DLD1 (cell line): Measurements from ENCODE around the gene HIF3A.
"Not testable (repeated sequence)": the region's sequence is repeated elsewhere in the genome, so short reads cannot be mapped to it uniquely, and the experiment has no call there.

Experiments used
- in situ Hi-C: cut with HindIII; loops from 2 replicates; pipeline ENCODE4 v1.10.0; 2017; ENCODE audit warnings: low sequenced_read_pairs

Gene HIF3A

DNA sequence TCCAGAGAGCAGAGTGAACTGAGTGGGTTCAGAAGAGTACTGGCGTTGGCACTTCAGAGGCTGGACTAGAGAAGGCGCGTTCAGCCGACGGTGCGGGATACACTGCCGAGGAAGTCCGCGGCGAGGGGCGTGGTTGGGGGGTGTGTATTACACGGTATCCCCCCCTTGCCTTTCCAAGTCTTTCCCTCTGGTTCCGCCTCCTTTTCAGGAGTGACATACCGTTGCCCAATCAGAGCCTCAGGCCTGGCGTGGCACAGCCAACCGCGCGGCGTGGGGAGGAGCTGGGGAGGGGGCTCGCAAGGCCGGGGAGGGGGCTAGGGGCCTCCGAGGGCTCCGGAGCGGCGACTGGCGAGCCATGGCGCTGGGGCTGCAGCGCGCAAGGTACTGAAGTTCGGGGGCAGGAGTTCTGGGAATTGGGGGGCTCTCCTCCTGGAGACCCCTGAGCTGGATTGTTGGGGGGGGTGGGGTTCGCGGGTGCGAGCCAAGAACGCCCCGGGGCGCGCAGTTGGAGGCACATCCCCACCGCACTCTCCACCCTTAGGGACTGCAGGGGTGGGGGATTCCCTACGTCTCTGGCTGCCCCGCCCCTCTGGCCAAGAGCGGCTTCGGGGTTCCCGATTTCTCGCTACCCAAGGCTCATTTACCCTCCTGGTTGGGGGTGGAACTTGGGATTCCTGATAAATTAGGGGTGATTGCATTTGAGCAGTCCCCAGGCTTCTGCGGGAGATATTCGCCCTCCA is at the start of gene HIF3A:
TSS of gene HIF3A (plus strand) at position 321 of the 740 bp plus-strand sequence. CDS start at position 356, 35 bp downstream.
- in situ Hi-C loops: loop anchor here (10.0 kb wide), 1 partner anchor 208 kb away; no protein-coding TSS in a partner anchor

- in situ Hi-C loops: no loop called here
Observed at GRCh38 chr19:46250076-46250735, 46.6 kb upstream of the HIF3A start.

DNA sequence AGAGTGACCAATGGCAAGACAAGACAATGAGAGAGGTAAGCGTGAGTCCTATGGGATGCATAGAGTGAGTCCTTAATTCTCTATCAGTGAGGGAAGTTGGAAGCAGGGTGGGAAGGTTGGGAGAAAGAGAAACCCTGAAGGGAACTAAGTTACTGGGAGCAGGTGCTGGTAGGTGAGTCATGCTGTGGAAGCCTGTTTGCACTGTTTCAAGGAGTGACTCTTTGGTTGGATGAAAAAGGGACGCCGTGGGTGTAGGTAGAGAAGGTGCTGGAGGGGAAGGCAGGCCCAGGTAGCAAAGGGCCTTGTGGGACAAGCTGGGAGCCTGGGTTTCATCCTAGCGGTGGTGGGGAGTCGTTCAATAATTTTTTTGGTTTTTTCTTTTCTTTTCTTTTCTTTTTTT is 45.4 kb upstream of the HIF3A start:
- in situ Hi-C loops: no loop called here

DNA sequence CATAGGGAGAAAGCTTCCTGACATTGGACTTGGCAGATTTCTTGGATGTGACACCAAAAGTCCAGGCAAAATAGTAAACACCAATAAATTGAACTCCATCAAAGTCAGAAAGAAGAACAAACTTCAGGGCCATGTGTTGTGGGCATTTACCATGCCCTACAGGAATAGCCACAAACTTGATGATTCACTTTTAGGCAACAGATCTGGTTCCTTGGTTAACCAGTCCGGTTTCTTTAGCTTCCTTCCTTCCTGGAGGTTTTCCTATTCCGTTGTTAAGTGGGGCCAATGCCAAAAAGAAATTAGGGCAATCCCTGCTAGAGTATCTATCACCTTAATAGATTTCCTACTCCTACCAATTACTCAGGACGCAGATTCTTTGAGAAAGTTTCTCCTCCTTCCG is 42.1 kb upstream of the HIF3A start:
- in situ Hi-C loops: no loop called here

- in situ Hi-C loops: no loop called here
Observed at GRCh38 chr19:46256855-46257254, 40.0 kb upstream of the HIF3A start.

- in situ Hi-C loops: not testable (repeated sequence)
Observed at GRCh38 chr19:46261501-46261900, 35.3 kb upstream of the HIF3A start.

GRCh38 chr19:46262684-46263296 is 34.1 kb upstream of the HIF3A start:
- in situ Hi-C loops: not testable (repeated sequence)

DNA sequence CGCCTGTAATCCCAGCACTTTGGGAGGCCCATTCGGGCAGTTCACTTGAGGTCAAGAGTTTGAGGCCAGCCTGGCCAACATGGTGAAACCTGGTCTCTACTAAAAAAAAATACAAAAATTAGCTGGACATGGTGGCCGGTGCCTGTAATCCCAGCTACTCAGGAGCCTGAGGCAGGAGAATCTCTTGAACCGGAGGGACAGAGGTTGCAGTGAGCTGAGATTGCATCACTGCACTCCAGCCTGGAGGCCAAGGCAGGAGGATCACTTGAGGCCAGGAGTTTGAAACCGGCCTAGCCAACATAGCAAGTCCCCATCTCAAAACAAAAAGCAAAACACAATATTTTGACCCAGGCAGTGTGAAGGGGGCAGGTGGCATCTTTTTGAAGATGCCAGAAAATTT is 32.0 kb upstream of the HIF3A start:
- in situ Hi-C loops: not testable (repeated sequence)

- in situ Hi-C loops: no loop called here
Observed at GRCh38 chr19:46265217-46265828, 31.5 kb upstream of the HIF3A start.

DNA sequence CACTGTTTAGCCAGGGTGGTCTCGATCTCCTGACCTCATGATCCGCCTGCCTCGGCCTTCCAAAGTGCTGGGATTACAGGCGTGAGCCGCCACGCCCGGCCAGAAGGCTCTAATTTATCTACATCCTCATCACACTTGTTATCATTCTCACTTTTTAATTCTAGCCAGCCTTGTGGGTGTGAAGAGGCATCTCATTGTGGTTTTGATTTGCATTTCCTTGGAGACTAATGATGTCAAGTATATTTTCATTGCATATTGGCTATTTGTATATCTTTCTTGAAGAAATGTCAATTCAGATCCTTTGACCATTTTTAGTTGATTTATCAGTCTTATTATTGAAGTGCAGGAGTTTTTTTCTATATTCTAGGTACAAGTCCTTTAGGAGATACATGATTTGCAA is 27.7 kb upstream of the HIF3A start:
- in situ Hi-C loops: no loop called here

GRCh38 chr19:46270521-46271256 is 26.2 kb upstream of the HIF3A start:
- in situ Hi-C loops: no loop called here

- in situ Hi-C loops: no loop called here
Observed at GRCh38 chr19:46271481-46272197, 25.2 kb upstream of the HIF3A start.

GRCh38 chr19:46273931-46274330 is 22.9 kb upstream of the HIF3A start:
- in situ Hi-C loops: not testable (repeated sequence)

DNA sequence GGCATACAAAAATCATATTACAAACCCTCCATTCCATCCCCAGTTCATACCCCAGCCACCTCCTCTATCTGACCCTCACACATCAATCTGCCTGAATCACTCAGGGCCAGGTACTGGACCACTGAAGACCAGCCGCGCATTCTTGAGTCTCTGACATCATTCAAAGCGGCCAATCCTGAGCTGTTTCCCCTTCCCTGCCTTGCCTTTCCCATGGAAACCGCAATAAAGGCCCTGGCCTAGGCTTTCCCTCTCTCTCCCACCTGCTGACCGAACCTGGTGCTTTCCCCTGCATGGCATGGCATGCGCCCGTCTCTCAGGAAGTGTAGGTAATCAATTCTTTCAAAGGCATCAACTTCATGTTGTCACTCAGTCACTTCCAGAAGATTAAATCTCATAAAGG is 17.7 kb upstream of the HIF3A start:
- in situ Hi-C loops: no loop called here

DNA sequence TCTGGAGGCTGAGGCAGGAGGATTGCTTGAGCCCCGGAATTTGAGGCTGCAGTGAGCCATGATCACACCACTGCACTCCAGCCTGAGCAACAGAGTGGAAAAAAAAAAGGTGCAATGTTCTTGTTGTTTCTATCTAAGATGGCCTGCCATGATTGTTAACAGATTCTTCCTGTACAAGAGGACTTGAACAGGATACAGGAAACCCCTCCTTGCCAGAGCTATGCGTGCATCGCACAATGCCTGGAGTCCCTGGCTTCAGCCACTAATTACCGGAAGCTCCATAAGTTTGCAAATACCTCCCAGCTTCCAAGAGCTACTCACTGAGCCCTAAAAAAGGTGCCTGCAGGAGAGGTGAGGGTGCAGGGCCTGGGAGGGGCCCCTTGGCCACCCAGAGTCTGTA is 13.1 kb upstream of the HIF3A start:
- in situ Hi-C loops: no loop called here

GRCh38 chr19:46284635-46285034 is 12.2 kb upstream of the HIF3A start:
- in situ Hi-C loops: no loop called here

GRCh38 chr19:46287585-46287984 is 9.3 kb upstream of the HIF3A start:
- in situ Hi-C loops: no loop called here

DNA sequence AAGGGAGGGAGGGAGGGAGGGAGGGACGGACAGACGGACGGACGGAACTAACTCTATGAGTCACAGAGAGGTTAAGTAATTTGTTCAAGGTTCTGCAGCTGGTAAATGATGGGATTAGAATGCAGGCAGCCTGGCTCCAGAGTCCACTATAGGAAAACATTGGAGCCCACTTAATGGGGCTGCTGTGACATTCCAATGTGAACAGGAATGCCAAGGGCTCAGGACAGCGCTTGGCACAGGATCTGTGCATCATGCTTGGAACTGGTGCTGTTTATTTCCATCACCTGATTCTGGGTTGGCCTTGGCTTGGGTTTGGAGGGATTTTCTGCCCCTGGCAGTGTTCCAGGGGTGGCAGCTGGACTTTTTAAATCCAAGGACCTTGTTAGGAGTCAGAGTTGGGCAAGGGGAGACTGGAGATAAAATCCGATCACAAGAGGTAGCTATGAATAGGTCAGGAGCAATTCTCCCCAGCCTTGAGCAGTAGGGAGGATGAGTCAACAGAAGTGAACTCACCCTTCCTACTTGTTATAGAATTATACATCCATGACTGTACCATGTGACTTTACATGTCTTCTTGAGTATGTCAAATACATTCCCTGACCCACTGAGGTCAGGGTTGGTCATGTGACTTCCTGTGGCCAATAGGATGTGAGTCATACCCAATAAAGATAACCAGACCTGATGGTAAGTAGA is 7.8 kb upstream of the HIF3A start:
- in situ Hi-C loops: no loop called here
